ENCODE measurements around the gene RRAGC.
"Not testable (repeated sequence)": the region's sequence is repeated elsewhere in the genome, so short reads cannot be mapped to it uniquely, and the experiment has no call there.

Gene RRAGC

GRCh38 chr1:38817267-38818174 is 42.1 kb downstream of the RRAGC start:
- DNase-seq = no peak

- no peak for DNase-seq
These were observed 43.5 kb downstream of the RRAGC start for GRCh38 chr1:38815903-38816627.

GRCh38 chr1:38814984-38815464 is 44.5 kb downstream of the RRAGC start:
- no peak for DNase-seq

GRCh38 chr1:38814444-38814983 is 45.1 kb downstream of the RRAGC start:
- no peak for DNase-seq

GRCh38 chr1:38812981-38813380 is 46.6 kb downstream of the RRAGC start:
- DNase-seq = no peak

- not testable (repeated sequence) for DNase-seq
These were observed 48.1 kb downstream of the RRAGC start for GRCh38 chr1:38811466-38811865.

- DNase-seq = no peak
These were observed 53.5 kb downstream of the RRAGC start for GRCh38 chr1:38806090-38806489.

GRCh38 chr1:38805036-38805435 is 54.5 kb downstream of the RRAGC start:
- DNase-seq = no peak

- DNase-seq = no peak
These were observed 55.3 kb downstream of the RRAGC start for GRCh38 chr1:38804062-38804886.

- no peak for DNase-seq
These were observed 55.9 kb downstream of the RRAGC start for GRCh38 chr1:38803647-38804046.

- DNase-seq = no peak
These were observed 58.6 kb downstream of the RRAGC start for GRCh38 chr1:38800720-38801671.

- DNase-seq = no peak
These were observed 66.3 kb downstream of the RRAGC start for GRCh38 chr1:38793299-38793698.

- DNase-seq = no peak
These were observed 67.7 kb downstream of the RRAGC start for GRCh38 chr1:38791892-38792291.

GRCh38 chr1:38791164-38791515 is 68.4 kb downstream of the RRAGC start:
- no peak for DNase-seq

GRCh38 chr1:38790422-38791163 is 69.0 kb downstream of the RRAGC start:
- DNase-seq = no peak

- no peak for DNase-seq
These were observed 69.9 kb downstream of the RRAGC start for GRCh38 chr1:38789498-38790169.

GRCh38 chr1:38788341-38789336 is 70.9 kb downstream of the RRAGC start:
- DNase-seq = no peak

Measured in C1 segment of cervical spinal cord (tissue), 14 donors.